ENCODE data around the gene CEBPA. TPM values are rescaled to one million over a fixed set of nuclear protein-coding genes. Genes with fewer than 3 reads are reported as not detected.
"Not testable (repeated sequence)": the region's sequence is repeated elsewhere in the genome, so short reads cannot be mapped to it uniquely, and the experiment has no call there.

The CEBPA gene
- total and polyA plus RNA-seq, 10 donors: 7.4 to 27.7 (median 18.0) TPM

GRCh38 chr19:33317517-33317916 is 15.2 kb upstream of the CEBPA start:
- no peaks in the 10 kb centered on the region for H3K4me1 ChIP-seq
- WGBS, 5 donors: 93 to 96% (median 94%) methylated on average over 5 of the region's 5 CpGs
- no peaks in the 10 kb centered on the region for H3K36me3 ChIP-seq
- H3K4me3 ChIP-seq: no peak overlapping the region
- intact Hi-C loops (cut with DNase I; ENCODE audit: low total_unique reads): no loop called here
- H3K27me3 ChIP-seq (replicated peaks in 1 of 7): peaks cover 0 to 16% (median 0%) of the 10 kb centered on the region in 7 donors
- no peak for DNase-seq
- H3K9me3 ChIP-seq: peaks cover 0 to 18% (median 11%) of the 10 kb centered on the region in 8 donors
- no peak overlapping the region for H3K27ac ChIP-seq
- no peak for TF ChIP-seq POLR2A (IDR thresholded peaks at IDR 0.05)
- no peak for TF ChIP-seq CTCF (IDR thresholded peaks at IDR 0.05 in 8 of 11, conservative IDR thresholded peaks at IDR 0.05 in 3 of 11)
- TF ChIP-seq POLR2AphosphoS5 (IDR thresholded peaks at IDR 0.05): no peak

GRCh38 chr19:33316541-33317264 is 14.4 kb upstream of the CEBPA start:
- WGBS, 5 donors: 66 to 78% (median 74%) methylated on average over 9 of the region's 9 CpGs
- Histone ChIP-seq H3K36me3 (no peaks in the 10 kb centered on the region), H3K9me3 (peaks cover 0 to 16% (median 8%) of the 10 kb centered on the region in 8 donors), H3K27me3 (replicated peaks in 1 of 7) (peaks cover 0 to 24% (median 0%) of the 10 kb centered on the region in 7 donors), H3K4me3 (no peak overlapping the region), H3K4me1 (no peaks in the 10 kb centered on the region), H3K27ac (no peak overlapping the region)
- intact Hi-C loops (cut with DNase I; ENCODE audit: low total_unique reads): no loop called here
- TF ChIP-seq CTCF (IDR thresholded peaks at IDR 0.05 in 8 of 11, conservative IDR thresholded peaks at IDR 0.05 in 3 of 11): no peak
- no peak for TF ChIP-seq POLR2A (IDR thresholded peaks at IDR 0.05)
- no peak for TF ChIP-seq POLR2AphosphoS5 (IDR thresholded peaks at IDR 0.05)
- no peak for DNase-seq

GRCh38 chr19:33312808-33313207 is 10.5 kb upstream of the CEBPA start:
- intact Hi-C loops (cut with DNase I; ENCODE audit: low total_unique reads); H3K27ac ChIP-seq; H3K4me1 ChIP-seq; DNase-seq; H3K4me3 ChIP-seq; H3K36me3 ChIP-seq; H3K9me3 ChIP-seq: not testable (repeated sequence)
- WGBS, 5 donors: 86 to 96% (median 93%) methylated on average over 4 of the region's 4 CpGs
- peaks cover 0 to 49% (median 0%) of the 10 kb centered on the region in 7 donors for H3K27me3 ChIP-seq (replicated peaks in 1 of 7)

- WGBS, 5 donors: 73 to 93% (median 90%) methylated on average over 6 of the region's 6 CpGs
- H3K27ac ChIP-seq: no peak overlapping the region
- H3K4me1 ChIP-seq: no peaks in the 10 kb centered on the region
- peaks cover 0 to 49% (median 0%) of the 10 kb centered on the region in 7 donors for H3K27me3 ChIP-seq (replicated peaks in 1 of 7)
- peaks cover 0 to 8% (median 0%) of the 10 kb centered on the region in 8 donors for H3K9me3 ChIP-seq
- DNase-seq: no peak
- TF ChIP-seq POLR2A (IDR thresholded peaks at IDR 0.05) (no peak), CTCF (IDR thresholded peaks at IDR 0.05 in 8 of 11, conservative IDR thresholded peaks at IDR 0.05 in 3 of 11) (no peak), POLR2AphosphoS5 (IDR thresholded peaks at IDR 0.05) (no peak)
- no peaks in the 10 kb centered on the region for H3K36me3 ChIP-seq
- intact Hi-C loops (cut with DNase I; ENCODE audit: low total_unique reads): no loop called here
- no peak overlapping the region for H3K4me3 ChIP-seq
These were observed 9.7 kb upstream of the CEBPA start for GRCh38 chr19:33312065-33312464.

Measured in spleen (tissue), 11 donors.